ENCODE results near the gene MYT1.
"Not testable (repeated sequence)": the region's sequence is repeated elsewhere in the genome, so short reads cannot be mapped to it uniquely, and the experiment has no call there.

Gene MYT1

GRCh38 chr20:64280460-64280843, 116.2 kb downstream of the MYT1 start:
- DNase-seq = no peak

GRCh38 chr20:64283646-64284045, 119.4 kb downstream of the MYT1 start:
- DNase-seq = no peak

- DNase-seq = peak; percentile 57
Observed at GRCh38 chr20:64285579-64286446, 121.6 kb downstream of the MYT1 start.

- DNase-seq = not testable (repeated sequence)
Observed at GRCh38 chr20:64286447-64287263, 122.4 kb downstream of the MYT1 start.

GRCh38 chr20:64287264-64287590, 123.0 kb downstream of the MYT1 start:
- DNase-seq = not testable (repeated sequence)
